Measurements from ENCODE around the gene SMARCD2. TPM values are rescaled to one million over a fixed set of nuclear protein-coding genes. Genes with fewer than 3 reads are reported as not detected.

Gene SMARCD2
- total RNA-seq, 4 donors from 2014 or later, result 112 to 136 (median 127) TPM

DNA sequence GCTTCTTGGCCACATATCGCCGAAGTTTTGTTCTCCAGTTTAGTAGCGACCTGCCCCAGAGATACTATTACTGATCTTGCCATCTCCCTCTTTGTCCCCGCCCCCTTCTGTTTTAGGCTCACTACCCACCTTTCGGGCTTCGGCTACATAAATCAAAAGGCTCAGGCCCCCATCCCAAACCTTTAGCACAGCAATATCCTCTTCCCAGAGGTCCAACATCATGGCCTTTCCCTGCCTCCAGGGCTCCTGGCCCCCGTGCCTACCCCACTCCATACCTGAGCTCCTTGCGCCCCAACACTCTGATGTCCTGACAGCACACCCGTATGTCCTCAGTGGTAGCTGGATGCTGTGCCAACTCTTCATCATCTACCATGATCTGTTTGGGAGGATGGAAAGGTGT, 18.1 kb downstream of the SMARCD2 start:
- intact Hi-C loops (cut with DNase I), result no loop called here
- DNase-seq (ENCODE audit: extremely low spot score), result no peak
- 88% methylated on average over 9 of the region's 9 CpGs for WGBS
- no peaks in the 10 kb centered on the region for H3K27me3 ChIP-seq
- H3K4me1 ChIP-seq, result peaks cover 28 to 39% (median 31%) of the 10 kb centered on the region in 4 donors
- peak overlapping the region in 1 of 4 donors; percentile 94 for H3K27ac ChIP-seq (replicated peaks in 1 of 4)
- TF ChIP-seq EP300 (IDR thresholded peaks at IDR 0.05) (no peak), POLR2AphosphoS5 (IDR thresholded peaks at IDR 0.05) (no peak), POLR2A (IDR thresholded peaks at IDR 0.05; ENCODE audit: low read depth) (no peak)
- TF ChIP-seq, protein P1, sequence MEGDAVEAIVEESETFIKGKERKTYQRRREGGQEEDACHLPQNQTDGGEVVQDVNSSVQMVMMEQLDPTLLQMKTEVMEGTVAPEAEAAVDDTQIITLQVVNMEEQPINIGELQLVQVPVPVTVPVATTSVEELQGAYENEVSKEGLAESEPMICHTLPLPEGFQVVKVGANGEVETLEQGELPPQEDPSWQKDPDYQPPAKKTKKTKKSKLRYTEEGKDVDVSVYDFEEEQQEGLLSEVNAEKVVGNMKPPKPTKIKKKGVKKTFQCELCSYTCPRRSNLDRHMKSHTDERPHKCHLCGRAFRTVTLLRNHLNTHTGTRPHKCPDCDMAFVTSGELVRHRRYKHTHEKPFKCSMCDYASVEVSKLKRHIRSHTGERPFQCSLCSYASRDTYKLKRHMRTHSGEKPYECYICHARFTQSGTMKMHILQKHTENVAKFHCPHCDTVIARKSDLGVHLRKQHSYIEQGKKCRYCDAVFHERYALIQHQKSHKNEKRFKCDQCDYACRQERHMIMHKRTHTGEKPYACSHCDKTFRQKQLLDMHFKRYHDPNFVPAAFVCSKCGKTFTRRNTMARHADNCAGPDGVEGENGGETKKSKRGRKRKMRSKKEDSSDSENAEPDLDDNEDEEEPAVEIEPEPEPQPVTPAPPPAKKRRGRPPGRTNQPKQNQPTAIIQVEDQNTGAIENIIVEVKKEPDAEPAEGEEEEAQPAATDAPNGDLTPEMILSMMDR (IDR thresholded peaks at IDR 0.05), result no peak
- H3K36me3 ChIP-seq, result peaks cover 54 to 72% (median 68%) of the 10 kb centered on the region in 4 donors
- no peaks in the 10 kb centered on the region for H3K9me3 ChIP-seq
- no peak overlapping the region for H3K4me3 ChIP-seq

GRCh38 chr17:63823659-63824331, 18.7 kb downstream of the SMARCD2 start:
- no peaks in the 10 kb centered on the region for H3K27me3 ChIP-seq
- intact Hi-C loops (cut with DNase I), result no loop called here
- no peak for DNase-seq (ENCODE audit: extremely low spot score)
- TF ChIP-seq, protein P1 (IDR thresholded peaks at IDR 0.05), result no peak
- TF ChIP-seq EP300 (IDR thresholded peaks at IDR 0.05) (no peak), POLR2A (IDR thresholded peaks at IDR 0.05; ENCODE audit: low read depth) (no peak), POLR2AphosphoS5 (IDR thresholded peaks at IDR 0.05) (no peak)
- H3K4me3 ChIP-seq, result no peak overlapping the region
- H3K9me3 ChIP-seq, result no peaks in the 10 kb centered on the region
- peaks cover 56 to 72% (median 69%) of the 10 kb centered on the region in 4 donors for H3K36me3 ChIP-seq
- H3K4me1 ChIP-seq, result peaks cover 22 to 34% (median 25%) of the 10 kb centered on the region in 4 donors
- H3K27ac ChIP-seq (replicated peaks in 1 of 4), result no peak overlapping the region
- WGBS, result 89% methylated on average over 13 of the region's 13 CpGs

GRCh38 chr17:63822537-63822936, 19.9 kb downstream of the SMARCD2 start:
- DNase-seq (ENCODE audit: extremely low spot score), result no peak
- H3K4me1 ChIP-seq, result peaks cover 12 to 23% (median 15%) of the 10 kb centered on the region in 4 donors
- TF ChIP-seq EP300 (IDR thresholded peaks at IDR 0.05) (no peak), POLR2AphosphoS5 (IDR thresholded peaks at IDR 0.05) (no peak)
- TF ChIP-seq, protein P1 (IDR thresholded peaks at IDR 0.05), result no peak
- intact Hi-C loops (cut with DNase I), result no loop called here
- no peaks in the 10 kb centered on the region for H3K27me3 ChIP-seq
- no peak overlapping the region for H3K4me3 ChIP-seq
- H3K36me3 ChIP-seq, result peaks cover 68 to 85% (median 81%) of the 10 kb centered on the region in 4 donors
- no peaks in the 10 kb centered on the region for H3K9me3 ChIP-seq
- H3K27ac ChIP-seq (replicated peaks in 1 of 4), result no peak overlapping the region

GRCh38 chr17:63821804-63822203, 20.7 kb downstream of the SMARCD2 start:
- no peak overlapping the region for H3K27ac ChIP-seq (replicated peaks in 1 of 4)
- no peaks in the 10 kb centered on the region for H3K27me3 ChIP-seq
- H3K36me3 ChIP-seq, result peaks cover 75 to 92% (median 88%) of the 10 kb centered on the region in 4 donors
- TF ChIP-seq EP300 (IDR thresholded peaks at IDR 0.05), result no peak
- no peak for TF ChIP-seq POLR2AphosphoS5 (IDR thresholded peaks at IDR 0.05)
- TF ChIP-seq POLR2A (IDR thresholded peaks at IDR 0.05; ENCODE audit: low read depth), result no peak
- TF ChIP-seq, protein P1 (IDR thresholded peaks at IDR 0.05), result no peak
- no peak overlapping the region for H3K4me3 ChIP-seq
- 87% methylated on average over 6 of the region's 6 CpGs for WGBS
- H3K9me3 ChIP-seq, result no peaks in the 10 kb centered on the region
- intact Hi-C loops (cut with DNase I), result no loop called here
- DNase-seq (ENCODE audit: extremely low spot score), result no peak
- peaks cover 12 to 23% (median 15%) of the 10 kb centered on the region in 4 donors for H3K4me1 ChIP-seq
